ENCODE results near the gene ARCN1.

The ARCN1 gene

DNA sequence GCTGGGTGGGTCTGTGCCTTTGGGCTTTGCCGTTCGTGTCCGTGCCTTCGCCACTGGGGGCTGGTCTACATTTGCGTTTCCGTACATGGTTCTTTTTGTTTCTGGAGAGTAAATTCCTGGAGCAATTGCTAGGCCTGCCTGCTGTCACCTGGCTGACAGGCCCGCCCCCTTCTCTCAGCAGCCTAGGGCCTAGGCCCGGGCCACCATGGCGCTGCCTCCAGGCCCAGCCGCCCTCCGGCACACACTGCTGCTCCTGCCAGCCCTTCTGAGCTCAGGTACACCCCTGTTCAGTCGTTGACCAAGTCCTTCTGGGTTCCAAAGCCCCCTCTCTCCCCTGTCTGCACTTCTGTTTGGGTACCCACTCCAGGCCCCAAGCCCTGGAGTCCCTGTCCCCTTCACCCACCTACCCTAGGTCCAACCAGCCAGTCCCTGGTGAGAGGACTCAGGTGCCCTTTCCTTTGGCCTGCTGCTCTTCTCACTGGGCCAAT, 40.6 kb upstream of the ARCN1 start:
- FAIRE-seq (no peak), DNase-seq (ENCODE audit: insufficient read length) (peak; percentile 46)
- TF ChIP-seq POLR2AphosphoS5 (IDR thresholded peaks at IDR 0.05; ENCODE audit: low read depth, low read length) (no peak), TAF1 (IDR thresholded peaks at IDR 0.05; ENCODE audit: borderline replicate concordance, low read depth, low read length) (no peak), POLR2A (IDR thresholded peaks at IDR 0.05; ENCODE audit: low read depth, low read length) (no peak)

DNA sequence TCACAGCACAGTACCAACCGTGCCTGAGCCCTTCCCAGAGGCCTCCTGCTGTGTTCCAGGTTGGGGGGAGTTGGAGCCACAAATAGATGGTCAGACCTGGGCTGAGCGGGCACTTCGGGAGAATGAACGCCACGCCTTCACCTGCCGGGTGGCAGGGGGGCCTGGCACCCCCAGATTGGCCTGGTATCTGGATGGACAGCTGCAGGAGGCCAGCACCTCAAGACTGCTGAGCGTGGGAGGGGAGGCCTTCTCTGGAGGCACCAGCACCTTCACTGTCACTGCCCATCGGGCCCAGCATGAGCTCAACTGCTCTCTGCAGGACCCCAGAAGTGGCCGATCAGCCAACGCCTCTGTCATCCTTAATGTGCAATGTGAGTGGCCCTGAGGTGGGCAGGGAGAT, 40.1 kb upstream of the ARCN1 start:
- FAIRE-seq: no peak
- no peak for DNase-seq (ENCODE audit: insufficient read length)
- no peak for TF ChIP-seq TAF1 (IDR thresholded peaks at IDR 0.05; ENCODE audit: borderline replicate concordance, low read depth, low read length)
- TF ChIP-seq POLR2A (IDR thresholded peaks at IDR 0.05; ENCODE audit: low read depth, low read length): no peak
- TF ChIP-seq POLR2AphosphoS5 (IDR thresholded peaks at IDR 0.05; ENCODE audit: low read depth, low read length): no peak

DNA sequence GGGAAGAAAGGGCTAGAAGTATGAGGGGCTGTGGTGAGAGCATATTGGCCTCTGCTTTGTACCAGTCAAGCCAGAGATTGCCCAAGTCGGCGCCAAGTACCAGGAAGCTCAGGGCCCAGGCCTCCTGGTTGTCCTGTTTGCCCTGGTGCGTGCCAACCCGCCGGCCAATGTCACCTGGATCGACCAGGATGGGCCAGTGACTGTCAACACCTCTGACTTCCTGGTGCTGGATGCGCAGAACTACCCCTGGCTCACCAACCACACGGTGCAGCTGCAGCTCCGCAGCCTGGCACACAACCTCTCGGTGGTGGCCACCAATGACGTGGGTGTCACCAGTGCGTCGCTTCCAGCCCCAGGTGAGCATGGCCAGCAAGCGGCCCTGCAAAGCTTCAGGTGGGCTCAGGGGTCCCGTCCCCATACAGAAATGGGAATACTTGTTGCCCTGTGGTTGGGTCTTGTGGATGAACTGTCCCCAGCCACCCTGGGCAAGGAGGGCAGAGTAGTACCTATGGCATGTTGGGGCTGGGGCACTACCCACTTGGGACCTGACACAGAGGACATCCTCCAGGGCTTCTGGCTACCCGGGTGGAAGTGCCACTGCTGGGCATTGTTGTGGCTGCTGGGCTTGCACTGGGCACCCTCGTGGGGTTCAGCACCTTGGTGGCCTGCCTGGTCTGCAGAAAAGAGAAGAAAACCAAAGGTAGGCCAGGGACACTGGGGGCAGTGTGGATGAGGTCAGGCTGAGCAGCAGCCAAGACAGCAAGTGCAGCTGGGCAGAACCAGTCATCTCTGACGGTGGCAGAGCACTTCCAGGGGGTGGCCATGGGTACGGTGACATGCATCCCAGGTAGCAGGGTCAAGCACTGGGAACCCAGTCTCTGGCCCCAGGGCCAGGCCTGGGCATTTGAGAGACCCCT, 39.1 kb upstream of the ARCN1 start:
- TF ChIP-seq POLR2AphosphoS5 (IDR thresholded peaks at IDR 0.05; ENCODE audit: low read depth, low read length) (no peak), POLR2A (IDR thresholded peaks at IDR 0.05; ENCODE audit: low read depth, low read length) (no peak), TAF1 (IDR thresholded peaks at IDR 0.05; ENCODE audit: borderline replicate concordance, low read depth, low read length) (no peak)
- FAIRE-seq (no peak), DNase-seq (ENCODE audit: insufficient read length) (no peak)

DNA sequence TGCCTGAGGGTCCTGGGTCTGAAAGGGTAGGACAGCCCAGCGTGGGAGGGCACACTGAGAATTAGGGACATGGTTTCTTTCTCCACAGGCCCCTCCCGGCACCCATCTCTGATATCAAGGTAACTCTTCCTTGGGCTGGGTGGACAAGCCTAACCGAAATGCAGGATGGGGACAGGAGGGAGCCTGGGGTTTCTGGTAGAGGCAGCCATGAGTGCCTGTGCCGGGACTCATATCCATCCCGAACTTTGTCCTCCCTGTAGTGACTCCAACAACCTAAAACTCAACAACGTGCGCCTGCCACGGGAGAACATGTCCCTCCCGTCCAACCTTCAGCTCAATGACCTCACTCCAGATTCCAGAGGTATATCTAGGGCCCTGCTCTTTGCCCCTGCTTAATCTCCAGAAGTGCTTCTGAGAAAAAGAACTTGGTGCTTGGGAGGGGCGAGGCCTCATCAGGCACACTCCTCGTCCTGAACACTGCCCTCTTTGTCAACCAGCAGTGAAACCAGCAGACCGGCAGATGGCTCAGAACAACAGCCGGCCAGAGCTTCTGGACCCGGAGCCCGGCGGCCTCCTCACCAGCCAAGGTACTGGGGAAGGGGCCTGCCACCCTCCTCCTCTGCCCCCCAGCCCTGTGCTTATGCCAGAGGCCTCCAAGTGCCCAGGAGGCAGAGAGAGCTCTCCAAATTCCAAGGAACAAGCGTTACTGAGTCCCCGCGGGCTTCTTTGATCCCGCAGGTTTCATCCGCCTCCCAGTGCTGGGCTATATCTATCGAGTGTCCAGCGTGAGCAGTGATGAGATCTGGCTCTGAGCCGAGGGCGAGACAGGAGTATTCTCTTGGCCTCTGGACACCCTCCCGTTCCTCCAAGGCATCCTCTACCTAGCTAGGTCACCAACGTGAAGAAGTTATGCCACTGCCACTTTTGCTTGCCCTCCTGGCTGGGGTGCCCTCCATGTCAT, 38.2 kb upstream of the ARCN1 start:
- FAIRE-seq (no peak), DNase-seq (ENCODE audit: insufficient read length) (no peak)

DNA sequence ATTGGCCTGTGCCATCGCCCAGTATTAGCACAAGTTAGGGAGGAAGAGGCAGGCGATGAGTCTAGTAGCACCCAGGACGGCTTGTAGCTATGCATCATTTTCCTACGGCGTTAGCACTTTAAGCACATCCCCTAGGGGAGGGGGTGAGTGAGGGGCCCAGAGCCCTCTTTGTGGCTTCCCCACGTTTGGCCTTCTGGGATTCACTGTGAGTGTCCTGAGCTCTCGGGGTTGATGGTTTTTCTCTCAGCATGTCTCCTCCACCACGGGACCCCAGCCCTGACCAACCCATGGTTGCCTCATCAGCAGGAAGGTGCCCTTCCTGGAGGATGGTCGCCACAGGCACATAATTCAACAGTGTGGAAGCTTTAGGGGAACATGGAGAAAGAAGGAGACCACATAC, 36.9 kb upstream of the ARCN1 start:
- TF ChIP-seq POLR2A (IDR thresholded peaks at IDR 0.05; ENCODE audit: low read depth, low read length): no peak
- TF ChIP-seq POLR2AphosphoS5 (IDR thresholded peaks at IDR 0.05; ENCODE audit: low read depth, low read length): no peak
- no peak for TF ChIP-seq TAF1 (IDR thresholded peaks at IDR 0.05; ENCODE audit: borderline replicate concordance, low read depth, low read length)
- DNase-seq (ENCODE audit: insufficient read length) (no peak), FAIRE-seq (no peak)

More for the DNA sequence above, 38.2 kb upstream of the ARCN1 start:
- TF ChIP-seq POLR2A (IDR thresholded peaks at IDR 0.05; ENCODE audit: low read depth, low read length): no peak
- no peak for TF ChIP-seq TAF1 (IDR thresholded peaks at IDR 0.05; ENCODE audit: borderline replicate concordance, low read depth, low read length)
- TF ChIP-seq POLR2AphosphoS5 (IDR thresholded peaks at IDR 0.05; ENCODE audit: low read depth, low read length): no peak

DNA sequence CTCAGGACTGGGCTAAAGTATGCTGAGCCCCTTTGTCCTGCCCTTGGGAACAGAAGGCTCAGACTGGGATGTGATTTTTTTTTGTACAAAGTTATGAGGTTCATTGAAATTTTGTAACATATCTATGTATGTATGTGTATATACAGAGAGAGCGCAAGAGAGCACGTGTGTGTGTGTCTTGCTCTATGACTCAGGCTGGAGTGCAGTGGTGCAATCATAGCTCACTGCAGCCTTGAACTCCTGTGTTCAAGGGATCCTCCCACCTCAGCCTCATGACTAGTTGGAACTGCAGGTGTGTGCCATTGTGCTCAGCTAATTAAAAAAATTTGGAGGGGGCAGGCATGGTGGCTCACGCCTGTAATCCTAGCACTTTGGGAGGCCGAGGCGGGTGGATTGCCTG, 35.5 kb upstream of the ARCN1 start:
- no peak for DNase-seq (ENCODE audit: insufficient read length)
- TF ChIP-seq TAF1 (IDR thresholded peaks at IDR 0.05; ENCODE audit: borderline replicate concordance, low read depth, low read length) (no peak), POLR2A (IDR thresholded peaks at IDR 0.05; ENCODE audit: low read depth, low read length) (no peak), POLR2AphosphoS5 (IDR thresholded peaks at IDR 0.05; ENCODE audit: low read depth, low read length) (no peak)
- FAIRE-seq: no peak

DNA sequence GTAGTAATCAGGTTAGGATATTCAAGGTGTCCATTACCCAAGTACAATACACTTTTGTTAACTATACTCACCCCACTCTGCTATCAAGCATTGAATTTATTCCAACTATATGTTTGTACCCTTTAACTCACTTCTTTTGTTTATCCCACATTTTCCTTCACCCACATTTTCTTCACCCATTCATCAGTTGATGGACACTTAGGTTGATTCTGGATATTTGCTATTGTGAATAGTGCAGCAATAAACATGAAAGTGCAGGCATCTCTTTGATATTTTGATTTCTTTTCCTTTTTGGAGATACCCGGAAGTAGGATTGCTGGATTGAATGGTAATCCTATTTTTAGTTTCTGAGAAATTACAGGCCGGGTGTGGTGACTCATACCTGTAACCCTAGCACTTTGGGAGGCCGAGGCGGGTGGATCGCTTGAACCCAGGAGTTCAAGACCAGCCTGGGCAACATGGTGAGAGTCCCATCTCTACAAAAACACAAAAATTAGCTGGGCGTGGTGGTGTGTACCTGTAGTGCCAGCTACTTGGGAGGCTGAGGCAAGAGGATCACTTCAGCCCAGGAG, 34.7 kb upstream of the ARCN1 start:
- DNase-seq (ENCODE audit: insufficient read length): no peak
- TF ChIP-seq POLR2A (IDR thresholded peaks at IDR 0.05; ENCODE audit: low read depth, low read length) (no peak), POLR2AphosphoS5 (IDR thresholded peaks at IDR 0.05; ENCODE audit: low read depth, low read length) (no peak), TAF1 (IDR thresholded peaks at IDR 0.05; ENCODE audit: borderline replicate concordance, low read depth, low read length) (no peak)
- no peak for FAIRE-seq

DNA sequence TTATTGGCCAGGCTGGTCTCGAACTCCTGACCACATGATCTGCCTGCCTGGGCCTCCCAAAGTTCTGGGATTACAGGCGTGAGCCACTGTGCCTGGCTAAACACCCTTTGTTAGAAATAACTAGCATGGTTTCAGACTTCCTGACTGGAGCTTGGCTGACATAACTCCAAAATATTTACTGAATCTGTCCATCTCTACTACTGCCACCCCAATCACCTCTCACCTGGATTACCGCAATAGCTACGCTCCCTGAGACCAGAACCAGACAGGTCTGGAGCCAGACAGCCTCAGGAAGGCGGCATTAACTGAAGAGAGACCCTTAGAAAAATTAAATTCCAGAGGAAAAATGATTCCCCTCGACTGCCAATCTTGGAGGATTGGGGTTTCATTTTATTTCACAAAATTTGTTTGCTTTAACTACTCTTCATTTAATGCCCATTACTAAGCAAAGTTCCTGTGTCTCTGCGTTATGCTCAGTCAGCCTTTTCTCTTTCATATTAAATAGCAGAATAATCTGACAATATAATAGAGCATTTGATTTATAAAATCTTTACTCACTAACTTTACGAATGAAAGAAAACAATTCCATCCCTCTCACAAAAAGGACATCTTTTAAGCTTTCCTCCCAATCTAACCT, 28.1 kb upstream of the ARCN1 start:
- no peak for TF ChIP-seq POLR2A (IDR thresholded peaks at IDR 0.05; ENCODE audit: low read depth, low read length)
- no peak for TF ChIP-seq POLR2AphosphoS5 (IDR thresholded peaks at IDR 0.05; ENCODE audit: low read depth, low read length)
- TF ChIP-seq TAF1 (IDR thresholded peaks at IDR 0.05; ENCODE audit: borderline replicate concordance, low read depth, low read length): no peak
- DNase-seq (ENCODE audit: insufficient read length): no peak
- no peak for FAIRE-seq

DNA sequence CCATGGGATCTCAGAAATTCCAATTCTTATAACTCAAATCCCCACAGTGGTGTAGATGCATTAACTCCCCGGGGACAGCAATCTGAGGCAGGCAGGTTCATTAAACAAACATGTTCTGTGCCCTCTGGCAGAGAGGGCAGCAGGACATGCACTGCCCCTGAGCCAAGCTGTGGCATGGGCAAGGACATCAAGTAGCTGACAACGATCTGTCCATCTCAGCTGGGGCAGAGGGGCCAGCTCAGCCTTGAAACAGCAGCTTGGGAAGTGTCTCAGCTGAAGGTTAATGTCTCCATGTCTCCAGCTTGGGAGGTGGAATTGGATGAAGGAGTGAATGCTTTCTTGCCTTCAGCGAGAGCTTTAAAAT, 27.6 kb upstream of the ARCN1 start:
- TF ChIP-seq TAF1 (IDR thresholded peaks at IDR 0.05; ENCODE audit: borderline replicate concordance, low read depth, low read length) (no peak), POLR2AphosphoS5 (IDR thresholded peaks at IDR 0.05; ENCODE audit: low read depth, low read length) (no peak), POLR2A (IDR thresholded peaks at IDR 0.05; ENCODE audit: low read depth, low read length) (no peak)
- no peak for FAIRE-seq
- DNase-seq (ENCODE audit: insufficient read length): no peak

DNA sequence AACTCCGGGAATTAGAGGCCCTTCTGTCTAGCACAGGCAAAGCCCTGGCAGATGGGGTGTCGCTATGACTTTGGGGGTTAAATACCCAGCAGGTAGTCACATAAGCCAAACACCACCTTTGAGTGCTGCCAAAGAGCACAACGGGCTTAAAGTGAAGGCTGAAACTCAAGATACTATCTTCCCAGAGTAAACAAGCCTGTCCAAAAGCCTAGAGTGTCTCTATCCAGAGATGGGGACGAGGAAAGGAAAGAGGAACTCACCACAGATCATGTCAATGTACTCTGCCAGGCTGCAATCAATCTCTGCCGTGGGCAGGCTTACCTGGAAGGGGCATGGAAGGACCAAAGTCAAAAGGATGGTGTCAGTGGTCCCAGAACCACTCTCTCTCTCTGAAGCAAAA, 26.7 kb upstream of the ARCN1 start:
- DNase-seq (ENCODE audit: insufficient read length) (no peak), FAIRE-seq (no peak)
- TF ChIP-seq POLR2A (IDR thresholded peaks at IDR 0.05; ENCODE audit: low read depth, low read length) (no peak), TAF1 (IDR thresholded peaks at IDR 0.05; ENCODE audit: borderline replicate concordance, low read depth, low read length) (no peak), POLR2AphosphoS5 (IDR thresholded peaks at IDR 0.05; ENCODE audit: low read depth, low read length) (no peak)
